Esophagus squamous epithelium (tissue), 5 donors: ENCODE measurements around the gene MYH7B. TPM values are rescaled to one million over a fixed set of nuclear protein-coding genes. Genes with fewer than 3 reads are reported as not detected.

Experiments used
- DNase-seq: peaks from one replicate; lab custom pipeline; 2025; lab: John Stamatoyannopoulos, UW
- H3K27ac ChIP-seq, 4 donors: fragments of 200-600 bp; sonication (generic); one replicate each; pipeline ENCODE4 v1.5.1; 2016 to 2019; ENCODE audit warnings: mild to moderate bottlenecking in 1 of 4
- H3K27me3 ChIP-seq, 4 donors: fragments of 200-600 bp; sonication (generic); 1 replicate in 3 of 4; 2 replicates in 1 of 4; pipeline versions ENCODE4 v1.5.1 to v1.6.0; 2017 to 2021; ENCODE audit warnings: antibody characterized with exemption in 1 of 4
- H3K36me3 ChIP-seq, 3 donors: fragments of 200-600 bp; sonication (generic); one replicate each; pipeline ENCODE4 v1.5.1; 2016 to 2019
- H3K4me1 ChIP-seq, 3 donors: fragments of 200-600 bp; sonication (generic); one replicate each; pipeline ENCODE4 v1.5.1; 2017 to 2019
- H3K4me3 ChIP-seq, 4 donors: fragments of 200-600 bp; sonication (generic); 1 replicate in 3 of 4; 2 replicates in 1 of 4; pipeline ENCODE4 v1.5.1; 2016 to 2019; ENCODE audit warnings: mild to moderate bottlenecking in 2 of 4, moderate library complexity in 1 of 4
- H3K9me3 ChIP-seq, 3 donors: fragments of 200-600 bp; sonication (generic); one replicate each; pipeline ENCODE4 v1.5.1; 2016 to 2019
- POLR2A ChIP-seq, 4 donors: fragments of 450-650 bp; IDR thresholded peaks; one replicate each; pipeline ENCODE4 v1.6.1; 2017; ENCODE audit warnings: antibody characterized with exemption in 4 of 4, mild to moderate bottlenecking in 4 of 4, moderate library complexity in 3 of 4
- WGBS, 2 donors: methylation state at CpG; one replicate each; pipeline ENCODE4 v1.1.5; 2018; 5-methylcytosine and 5-hydroxymethylcytosine counted together
- intact Hi-C: fragments of 100-400 bp; cut with DNase I; formaldehyde crosslinking; loops from one replicate; pipeline ENCODE4 v1.15.0; 2022
- total RNA-seq, 4 donors: library from RNA; depleted of rRNA; stranded (reverse); fragments of >200 nt; gene quantifications; one replicate each; pipeline ENCODE4 v1.1.0, GENCODE V29; 2016
- TF ChIP-seq, protein P1 (sequence below), 6 experiments: fragments of 450-650 bp in 4 of 6; fragments of 200-600 bp in 2 of 6; sonication (generic) in 2 of 6; IDR thresholded peaks; one replicate each; pipeline ENCODE4 v1.5.1; 2016 to 2019; ENCODE audit warnings: antibody characterized with exemption in 6 of 6, mild to moderate bottlenecking in 4 of 6, moderate library complexity in 4 of 6
- donor health status: DM: yes; HTN: yes; CAD: no.

The MYH7B gene
- under 1 TPM in 1 of 4 donors, not detected in 3; 0.19 TPM for total RNA-seq

DNA sequence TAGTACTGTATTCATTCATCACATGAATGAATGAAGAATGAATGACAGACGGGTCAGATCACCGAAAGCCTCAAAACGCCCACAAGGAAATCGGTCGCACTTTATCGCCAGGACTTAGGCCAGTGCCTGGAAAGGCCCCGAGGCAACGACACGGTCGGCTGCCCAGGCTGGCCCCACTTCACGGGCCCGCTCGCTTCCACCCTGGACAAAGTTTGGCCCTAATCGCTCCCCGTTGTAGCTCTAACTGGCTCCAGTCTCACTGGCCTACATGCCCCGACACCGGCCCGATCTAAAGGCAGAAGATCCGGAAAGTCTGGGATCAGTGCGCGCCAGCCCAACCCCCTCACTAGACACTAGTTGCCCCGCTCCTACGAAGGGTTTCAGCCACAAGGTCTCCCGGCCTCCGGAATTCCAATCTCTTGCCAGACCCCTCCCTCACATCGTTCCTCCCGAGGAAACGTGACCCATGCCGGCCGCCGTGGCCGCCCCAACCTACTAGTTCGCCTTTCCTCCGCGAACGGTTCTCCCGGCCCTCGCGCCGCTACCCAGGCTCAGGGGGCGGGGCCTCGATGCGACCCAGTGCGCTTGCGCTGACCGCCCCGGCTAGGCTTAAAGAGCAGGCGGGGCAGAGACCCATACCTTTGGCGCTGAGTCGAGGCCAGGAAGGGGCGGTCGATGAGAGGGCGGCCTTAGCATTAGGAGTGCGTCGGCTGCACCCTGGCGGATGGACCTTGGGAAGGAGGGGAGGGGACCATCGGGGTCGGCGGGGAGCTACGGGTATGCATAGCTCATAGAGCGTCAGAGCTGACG is at the start of gene MYH7B, which contains the start of gene GSS:
Gene MYH7B (plus strand): TSS at position 638 of the 810 bp plus-strand sequence. CDS start 22,138 bp downstream, outside the sequence.
Gene GSS (minus strand): TSS at position 576 of the 810 bp plus-strand sequence. CDS start 3,954 bp downstream, outside the sequence.
- peaks cover 0 to 13% (median 0%) of the 10 kb centered on the region in 3 donors for H3K36me3 ChIP-seq
- peaks cover 5 to 53% (median 21%) of the 10 kb centered on the region in 3 donors for H3K4me1 ChIP-seq
- peak within 1 kb of the TSS; percentile 85 to 98 (median 92) for H3K27ac ChIP-seq
- intact Hi-C loops: loop anchor here (5.0 kb wide), 1 partner anchor 83 kb away; the partner anchor contains the start of gene GGT7
- TF ChIP-seq, protein P1, sequence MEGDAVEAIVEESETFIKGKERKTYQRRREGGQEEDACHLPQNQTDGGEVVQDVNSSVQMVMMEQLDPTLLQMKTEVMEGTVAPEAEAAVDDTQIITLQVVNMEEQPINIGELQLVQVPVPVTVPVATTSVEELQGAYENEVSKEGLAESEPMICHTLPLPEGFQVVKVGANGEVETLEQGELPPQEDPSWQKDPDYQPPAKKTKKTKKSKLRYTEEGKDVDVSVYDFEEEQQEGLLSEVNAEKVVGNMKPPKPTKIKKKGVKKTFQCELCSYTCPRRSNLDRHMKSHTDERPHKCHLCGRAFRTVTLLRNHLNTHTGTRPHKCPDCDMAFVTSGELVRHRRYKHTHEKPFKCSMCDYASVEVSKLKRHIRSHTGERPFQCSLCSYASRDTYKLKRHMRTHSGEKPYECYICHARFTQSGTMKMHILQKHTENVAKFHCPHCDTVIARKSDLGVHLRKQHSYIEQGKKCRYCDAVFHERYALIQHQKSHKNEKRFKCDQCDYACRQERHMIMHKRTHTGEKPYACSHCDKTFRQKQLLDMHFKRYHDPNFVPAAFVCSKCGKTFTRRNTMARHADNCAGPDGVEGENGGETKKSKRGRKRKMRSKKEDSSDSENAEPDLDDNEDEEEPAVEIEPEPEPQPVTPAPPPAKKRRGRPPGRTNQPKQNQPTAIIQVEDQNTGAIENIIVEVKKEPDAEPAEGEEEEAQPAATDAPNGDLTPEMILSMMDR (IDR thresholded peaks at IDR 0.05): peak in 5 of 6 experiments; percentile 40 to 72 (median 61)
- peak in 3 of 4 donors; percentile 64 to 89 (median 89) for TF ChIP-seq POLR2A (IDR thresholded peaks at IDR 0.05)
- H3K27me3 ChIP-seq: no peaks in the 10 kb centered on the region
- peak; percentile 67 for DNase-seq
- H3K4me3 ChIP-seq: peak within 1 kb of the TSS; percentile 52 to 88 (median 66)
- WGBS, 2 donors: 0 to 1% methylated on average over 14 to 15 of the region's 62 CpGs
- no peaks in the 10 kb centered on the region for H3K9me3 ChIP-seq

DNA sequence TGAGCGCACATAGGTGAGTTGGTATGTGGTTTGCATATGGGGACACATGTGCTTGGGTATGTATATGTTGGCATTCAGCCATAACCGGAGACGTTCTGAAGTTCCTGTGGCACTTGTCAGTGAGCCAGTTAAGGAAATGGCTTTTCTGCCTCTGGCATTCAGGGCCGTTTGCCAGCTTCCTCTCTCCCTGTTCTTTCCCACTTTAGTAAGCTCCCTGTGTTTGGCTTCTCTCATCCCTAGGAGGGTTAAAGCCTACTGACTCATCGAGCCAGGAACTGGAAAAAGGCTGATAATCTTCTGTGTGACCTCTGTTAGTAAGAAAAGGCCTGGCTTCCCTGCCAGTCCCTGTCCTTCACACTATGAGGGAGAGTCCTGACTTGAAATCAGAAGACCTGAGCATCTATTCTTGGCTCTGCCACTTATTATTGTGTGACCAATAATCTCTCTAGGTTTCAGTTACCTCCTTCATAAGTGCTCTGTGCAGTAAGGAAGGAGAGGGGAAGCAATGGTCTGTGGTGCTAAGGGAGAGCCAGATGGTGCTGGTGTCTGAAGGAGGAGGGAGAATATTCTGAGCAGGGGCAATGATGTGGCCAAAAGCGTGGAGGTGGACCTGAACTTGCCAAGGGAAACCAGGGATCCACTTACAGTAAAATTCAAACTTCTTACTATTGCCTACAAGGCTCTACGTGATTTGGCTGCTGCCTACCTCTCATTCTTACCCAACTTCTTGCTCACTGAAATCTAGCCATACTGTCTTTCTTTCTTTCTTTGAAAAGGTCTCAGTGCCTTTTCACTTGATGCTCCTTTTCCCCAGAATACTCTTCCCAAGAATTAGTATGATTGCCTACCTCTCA is 47.8 kb upstream of the MYH7B start:
- no peaks in the 10 kb centered on the region for H3K27me3 ChIP-seq

DNA sequence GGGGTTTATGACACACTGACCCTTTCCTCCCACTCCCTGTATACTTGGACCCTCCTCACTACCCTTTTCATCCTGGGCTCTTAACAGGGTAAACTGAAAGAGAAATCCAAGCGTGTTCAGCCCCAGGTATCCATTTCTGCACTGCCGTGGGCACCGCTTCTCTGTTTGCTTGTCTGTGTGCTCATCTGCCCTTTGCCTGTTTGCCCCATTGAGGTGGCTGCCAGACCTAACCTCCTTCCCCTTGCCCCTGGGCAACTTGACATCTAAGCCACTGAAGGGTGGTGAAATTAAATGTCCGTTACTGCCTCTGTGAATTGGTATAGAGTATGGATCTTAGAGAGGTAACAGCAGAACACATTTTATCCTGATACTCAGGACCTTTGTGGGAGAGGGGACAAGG is 40.5 kb upstream of the MYH7B start:
- WGBS, 2 donors: 93 to 98% methylated on average over 4 of the region's 4 CpGs
- Histone ChIP-seq H3K36me3 (peaks cover 0 to 50% (median 5%) of the 10 kb centered on the region in 3 donors), H3K9me3 (no peaks in the 10 kb centered on the region), H3K27ac (no peak overlapping the region), H3K4me1 (no peaks in the 10 kb centered on the region), H3K4me3 (no peak overlapping the region), H3K27me3 (no peaks in the 10 kb centered on the region)
- no peak for TF ChIP-seq POLR2A (IDR thresholded peaks at IDR 0.05)
- TF ChIP-seq, protein P1 (IDR thresholded peaks at IDR 0.05): no peak
- DNase-seq: no peak
- intact Hi-C loops: no loop called here

More for the DNA sequence above, 47.8 kb upstream of the MYH7B start:
- Histone ChIP-seq H3K9me3 (no peaks in the 10 kb centered on the region), H3K4me3 (no peak overlapping the region), H3K4me1 (peaks cover 10 to 24% (median 17%) of the 10 kb centered on the region in 3 donors), H3K36me3 (no peaks in the 10 kb centered on the region), H3K27ac (peak overlapping the region; percentile 57 to 76 (median 72))
- TF ChIP-seq, protein P1 (IDR thresholded peaks at IDR 0.05): no peak
- no peak for TF ChIP-seq POLR2A (IDR thresholded peaks at IDR 0.05)
- no peak for DNase-seq
- WGBS, 2 donors: 16 to 18% methylated on average over 6 to 7 of the region's 7 CpGs
- intact Hi-C loops: no loop called here

- intact Hi-C loops: no loop called here
- H3K4me3 ChIP-seq: no peak overlapping the region
- DNase-seq: no peak
- H3K4me1 ChIP-seq: no peaks in the 10 kb centered on the region
- H3K27me3 ChIP-seq: no peaks in the 10 kb centered on the region
- WGBS, 2 donors: 88% methylated on average over 4 of the region's 4 CpGs
- peaks cover 2 to 57% (median 5%) of the 10 kb centered on the region in 3 donors for H3K36me3 ChIP-seq
- TF ChIP-seq, protein P1 (IDR thresholded peaks at IDR 0.05): no peak
- no peak for TF ChIP-seq POLR2A (IDR thresholded peaks at IDR 0.05)
- no peak overlapping the region for H3K27ac ChIP-seq
- H3K9me3 ChIP-seq: no peaks in the 10 kb centered on the region
Observed at GRCh38 chr20:34915749-34916455, 39.8 kb upstream of the MYH7B start.
